Endothelial cell of umbilical vein (primary cell): Measurements from ENCODE around the gene PPP4R3B. TPM values are rescaled to one million over a fixed set of nuclear protein-coding genes. Genes with fewer than 3 reads are reported as not detected.

Experiments
- BruUV-seq: library from RNA; stranded (reverse); fragments of 400-500 nt; replicated peaks from 2 replicates; lab custom pipeline; 2021; lab: Mats Ljungman, UMichigan
- CTCF ChIA-PET: fragments of 300-600, 350-600 bp; sonication (Branson Sonifier 250); formaldehyde crosslinking; loops from one replicate; lab custom pipeline; 2021; ENCODE audit warnings: antibody characterized with exemption, inconsistent platforms; lab: Charles Lee
- POLR2A ChIA-PET: fragments of 300-600, 350-600 bp; sonication (Branson Sonifier 250); formaldehyde crosslinking; loops from one replicate; lab custom pipeline; 2021; ENCODE audit warnings: antibody characterized with exemption, inconsistent platforms; lab: Charles Lee
- DNase-seq: peaks from one replicate; pipeline ENCODE4 v3.0.0-alpha.2; 2011; ENCODE audit warnings: low read depth, low spot score
- FAIRE-seq: peaks from 2 replicates; lab custom pipeline; 2011; peaks lifted over from hg19 to GRCh38; lab: Jason Lieb, UNC
- H2AFZ ChIP-seq: 2 replicates; pipeline ENCODE4 v1.6.0; 2012; ENCODE audit warnings: low read depth, low read length, control low read depth, inconsistent platforms
- H3K27ac ChIP-seq: 2 replicates; pipeline ENCODE4 v1.5.1; 2011; ENCODE audit warnings: low read depth, mild to moderate bottlenecking, control low read depth, low read length, moderate library complexity; ENCODE audit not compliant: insufficient read depth
- H3K27me3 ChIP-seq, 2 experiments: 2 replicates each; pipeline versions ENCODE4 v1.6.0 to v1.6.1; 2011; ENCODE audit warnings: low read length in 2 of 2, mixed read lengths in 1 of 2; ENCODE audit not compliant: control insufficient read depth in 2 of 2, insufficient read depth in 2 of 2
- H3K36me3 ChIP-seq, 2 experiments: 2 replicates in 1 of 2; 3 replicates in 1 of 2; pipeline ENCODE4 v1.5.1; 2011; ENCODE audit warnings: low read length in 2 of 2, mild to moderate bottlenecking in 1 of 2, moderate library complexity in 1 of 2; ENCODE audit not compliant: control insufficient read depth in 2 of 2, insufficient read depth in 2 of 2; ENCODE audit errors: extremely low read depth in 1 of 2
- H3K4me1 ChIP-seq: 3 replicates; pipeline ENCODE4 v1.5.1; 2011; ENCODE audit warnings: mild to moderate bottlenecking, low read length; ENCODE audit not compliant: control insufficient read depth, insufficient read depth; ENCODE audit errors: extremely low read depth
- H3K4me2 ChIP-seq: 2 replicates; pipeline ENCODE4 v1.6.1; 2011; ENCODE audit warnings: low read length, control low read depth, mixed read lengths; ENCODE audit not compliant: insufficient read depth
- H3K4me3 ChIP-seq, 3 experiments: fragments of 200-600 bp in 1 of 3; sonication (generic), shearing (Covaris generic) in 1 of 3; replicated peaks in 1 of 3; 2 replicates each; pipeline ENCODE4 v1.5.1; 2011 to 2016; ENCODE audit warnings: control low read depth in 3 of 3, low read length in 3 of 3, mild to moderate bottlenecking in 2 of 3, inconsistent platforms in 1 of 3, low read depth in 1 of 3, moderate library complexity in 1 of 3; ENCODE audit not compliant: insufficient read depth in 1 of 3
- H3K79me2 ChIP-seq: 2 replicates; pipeline ENCODE4 v1.6.0; 2012; ENCODE audit warnings: low read length, inconsistent platforms; ENCODE audit not compliant: control insufficient read depth, insufficient read depth
- H3K9ac ChIP-seq: replicated peaks from 2 replicates; pipeline ENCODE3; 2011; ENCODE audit warnings: low read length, control low read depth; ENCODE audit not compliant: insufficient read depth; ENCODE audit errors: extremely low read depth
- H3K9me1 ChIP-seq: replicated peaks from 3 replicates; pipeline ENCODE4 v1.6.0; 2011; ENCODE audit warnings: mild to moderate bottlenecking, low read length; ENCODE audit not compliant: control insufficient read depth, insufficient read depth; ENCODE audit errors: extremely low read depth
- H3K9me3 ChIP-seq: replicated peaks from 2 replicates; pipeline ENCODE4 v1.5.1; 2012; ENCODE audit warnings: low read length, inconsistent platforms; ENCODE audit not compliant: control insufficient read depth, insufficient read depth
- H4K20me1 ChIP-seq: replicated peaks from 2 replicates; pipeline ENCODE3; 2011; ENCODE audit warnings: mild to moderate bottlenecking, low read length; ENCODE audit not compliant: control insufficient read depth, insufficient read depth; ENCODE audit errors: extremely low read depth
- CTCF ChIP-seq, 2 donors: IDR thresholded peaks; 1 replicate in 1 of 2; 2 replicates in 1 of 2; pipeline ENCODE4 v1.5.1; 2011; ENCODE audit warnings: low read length in 2 of 2, mild to moderate bottlenecking in 2 of 2, moderate library complexity in 2 of 2, control low read depth in 1 of 2, inconsistent platforms in 1 of 2, low read depth in 1 of 2; ENCODE audit not compliant: insufficient read depth in 1 of 2; ENCODE audit errors: extremely low read depth in 1 of 2
- EZH2 ChIP-seq: IDR thresholded peaks from 2 replicates; pipeline ENCODE4 v1.6.1; 2012; ENCODE audit warnings: borderline replicate concordance, low read depth, mild to moderate bottlenecking, moderate library complexity, low read length, inconsistent platforms; ENCODE audit not compliant: severe bottlenecking
- GATA2 ChIP-seq: IDR thresholded peaks from 2 replicates; pipeline ENCODE4 v1.7.0; 2011; ENCODE audit warnings: low read depth, mild to moderate bottlenecking, moderate library complexity, mixed read lengths, low read length; ENCODE audit not compliant: insufficient read length, insufficient read depth
- JUN ChIP-seq: IDR thresholded peaks from 2 replicates; pipeline ENCODE4 v1.6.1; 2011; ENCODE audit warnings: borderline replicate concordance, low read depth; ENCODE audit not compliant: insufficient read length, insufficient read depth
- MAX ChIP-seq: IDR thresholded peaks from 2 replicates; pipeline ENCODE4 v1.6.1; 2011; ENCODE audit not compliant: insufficient read depth, insufficient read length
- MYC ChIP-seq: IDR thresholded peaks from one replicate; pipeline ENCODE4 v1.6.1; 2011; ENCODE audit warnings: mild to moderate bottlenecking, low read depth, low read length
- POLR2A ChIP-seq: IDR thresholded peaks from 2 replicates; pipeline ENCODE4 v1.6.1; 2012; ENCODE audit warnings: low read depth, mild to moderate bottlenecking, control low read depth, low read length
- POLR2AphosphoS5 ChIP-seq: IDR thresholded peaks from 2 replicates; pipeline ENCODE4 v1.6.1; 2012; ENCODE audit warnings: low read depth, mild to moderate bottlenecking, control low read depth, low read length, moderate library complexity; ENCODE audit not compliant: insufficient read depth
- dilution Hi-C: fragments of 300-500 bp; cut with MboI; formaldehyde crosslinking; loops from one replicate; pipeline ENCODE4 v1.15.0; 2019; ENCODE audit warnings: low sequenced_read_pairs; ENCODE audit not compliant: extremely low pct_ligation_motif_present
- intact Hi-C: fragments of 100-400 bp; cut with micrococcal nuclease; formaldehyde crosslinking; loops from one replicate; pipeline ENCODE4 v1.10.0; 2022
- polyA plus RNA-seq, 4 experiments: library from polyadenylated mRNA; depleted of rRNA in 3 of 4; stranded (reverse) in 3 of 4; unstranded in 1 of 4; fragments of >200 nt; gene quantifications; 2 replicates each; pipeline versions ENCODE4 v1.2.1 to v1.2.3, GENCODE V29; 2011 to 2012; ENCODE audit warnings: missing spikeins in 1 of 4
- total RNA-seq: library from RNA; stranded (reverse); gene quantifications from 2 replicates; pipeline ENCODE4 v1.2.3, GENCODE V29; 2021

Gene PPP4R3B
- total and polyA plus RNA-seq, 2 donors (not counting 3 experiments of a cell fraction or from before 2014, with no cell fraction given), result 11.2 to 51.5 TPM

- dilution Hi-C loops, result no loop called here
- POLR2A ChIA-PET, result no interaction called here
- DNase-seq (no peak), FAIRE-seq (no peak)
- no peak for TF ChIP-seq MYC
- TF ChIP-seq GATA2, result no peak
- TF ChIP-seq EZH2, result no peak
- TF ChIP-seq JUN, result no peak
- TF ChIP-seq CTCF (IDR thresholded peaks at IDR 0.05; ENCODE audit: extremely low read depth in 1 of 2, insufficient read depth in 1 of 2, low read depth in 1 of 2, low read length in 2 of 2), result no peak
- Histone ChIP-seq H3K4me3 (no peak overlapping the region), H3K27me3 (no peaks in the 10 kb centered on the region), H3K9me3 (no peaks in the 10 kb centered on the region), H3K9ac (no peak overlapping the region), H2AFZ (no peak overlapping the region), H4K20me1 (no peaks in the 10 kb centered on the region), H3K79me2 (no peaks in the 10 kb centered on the region), H3K9me1 (no peaks in the 10 kb centered on the region), H3K27ac (no peak overlapping the region), H3K4me1 (no peaks in the 10 kb centered on the region), H3K36me3 (peaks cover 6 to 8% of the 10 kb centered on the region in 2 experiments), H3K4me2 (no peak overlapping the region)
- intact Hi-C loops, result no loop called here
- CTCF ChIA-PET, result interaction anchor here (2.4 kb wide), 1 partner anchor 11 kb away, joined by 6 read pairs; no protein-coding TSS in a partner anchor
- BruUV-seq, result no TSS peak
Measured at GRCh38 chr2:55567298-55567697, 50.1 kb downstream of the PPP4R3B start.

GRCh38 chr2:55565613-55566012 lies 51.8 kb downstream of the PPP4R3B start:
- CTCF ChIA-PET, result interaction anchor here (1.3 to 2.4 kb wide), 2 partner anchors 9 to 35 kb away, joined by 3 to 6 read pairs; no protein-coding TSS in a partner anchor
- Histone ChIP-seq H3K9ac (no peak overlapping the region), H3K27ac (no peak overlapping the region), H4K20me1 (no peaks in the 10 kb centered on the region), H3K27me3 (no peaks in the 10 kb centered on the region), H3K4me2 (no peak overlapping the region), H3K9me1 (no peaks in the 10 kb centered on the region), H3K4me3 (no peak overlapping the region), H3K79me2 (no peaks in the 10 kb centered on the region), H3K9me3 (no peaks in the 10 kb centered on the region), H3K4me1 (no peaks in the 10 kb centered on the region), H2AFZ (no peak overlapping the region), H3K36me3 (peaks cover 7 to 11% of the 10 kb centered on the region in 2 experiments)
- POLR2A ChIA-PET, result no interaction called here
- no peak for FAIRE-seq
- no TSS peak for BruUV-seq
- dilution Hi-C loops, result no loop called here
- TF ChIP-seq MYC (no peak), POLR2AphosphoS5 (no peak), POLR2A (no peak), EZH2 (no peak), MAX (no peak)
- no peak for DNase-seq
- intact Hi-C loops, result no loop called here
